ENCODE measurements around the gene PAM.

DNA sequence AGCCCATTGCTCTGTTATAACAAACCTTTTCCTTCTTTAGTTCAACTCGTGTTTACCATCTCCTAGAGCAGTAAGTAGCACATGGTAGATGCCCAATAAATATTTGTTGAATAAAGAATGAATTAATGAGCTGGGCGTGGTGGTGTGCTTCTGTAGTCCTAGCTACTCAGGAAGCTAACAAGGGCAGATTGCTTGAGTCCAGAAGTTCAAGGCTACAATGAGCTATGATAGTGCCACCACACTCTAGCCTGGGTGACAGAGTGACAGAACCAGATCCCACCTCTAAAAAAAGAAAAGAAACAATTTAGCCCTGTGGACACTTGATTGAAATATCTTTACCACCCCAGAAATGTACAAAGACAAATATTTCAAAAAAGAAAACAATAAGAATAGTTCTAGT, 14.6 kb upstream of the PAM start:
- TF ChIP-seq CTCF (IDR thresholded peaks at IDR 0.05; ENCODE audit: insufficient read depth, low read length, poor library complexity, severe bottlenecking) (no peak), EZH2phosphoT487 (conservative IDR thresholded peaks at IDR 0.05; ENCODE audit: low read length) (no peak)
